Activated effector memory CD4-positive, alpha-beta T cell treated with anti-CD3 and anti-CD28 coated beads, Interleukin-2, amount 50 U/mL, for 16 hours (primary cell): ENCODE data around the gene TNFSF12.
A peak's percentile ranks its signal among the peaks of the same experiment; 100 is the strongest.
"Not testable (repeated sequence)": the region's sequence is repeated elsewhere in the genome, so short reads cannot be mapped to it uniquely, and the experiment has no call there.

Source experiments
- DNase-seq: peaks from one replicate; pipeline ENCODE4 v3.0.0-alpha.2; 2020

The TNFSF12 gene

GRCh38 chr17:7588553-7589203 is 39.8 kb downstream of the TNFSF12 start:
- DNase-seq: no peak

GRCh38 chr17:7589204-7589868 is 40.5 kb downstream of the TNFSF12 start:
- DNase-seq: peak; percentile 86

- DNase-seq: no peak
Measured at GRCh38 chr17:7589891-7590691, 41.2 kb downstream of the TNFSF12 start, which contains the start of gene SOX15. Gene SOX15 (minus strand): TSS chr17:7590094. CDS start chr17:7589676, 418 bp downstream.

- no peak for DNase-seq
Measured at GRCh38 chr17:7590743-7591142, 41.9 kb downstream of the TNFSF12 start.

GRCh38 chr17:7591596-7591995 is 42.7 kb downstream of the TNFSF12 start:
- DNase-seq: no peak

- no peak for DNase-seq
Measured at GRCh38 chr17:7592422-7593021, 43.7 kb downstream of the TNFSF12 start.

GRCh38 chr17:7593296-7593695 is 44.4 kb downstream of the TNFSF12 start:
- DNase-seq: no peak

GRCh38 chr17:7597561-7597960 is 48.7 kb downstream of the TNFSF12 start:
- DNase-seq: not testable (repeated sequence)

GRCh38 chr17:7606280-7606679 is 57.4 kb downstream of the TNFSF12 start:
- DNase-seq: no peak
